ENCODE data around the gene COG4.
"Not testable (repeated sequence)": the region's sequence is repeated elsewhere in the genome, so short reads cannot be mapped to it uniquely, and the experiment has no call there.

The COG4 gene

GRCh38 chr16:70523076-70523742 is at the start of gene COG4:
TSS of gene COG4 (minus strand) at chr16:70523554. CDS start at chr16:70523543, 11 bp downstream.
- DNase-seq (ENCODE audit: low read depth in 3 of 3, low spot score in 1 of 3), result peak; percentile 76 to 80 (median 78)

GRCh38 chr16:70572926-70573270 is 49.5 kb upstream of the COG4 start:
- no peak for DNase-seq (ENCODE audit: low read depth in 3 of 3, low spot score in 1 of 3)

GRCh38 chr16:70572050-70572925 is 48.9 kb upstream of the COG4 start:
- DNase-seq (ENCODE audit: low read depth in 3 of 3, low spot score in 1 of 3), result no peak

GRCh38 chr16:70571623-70572022 is 48.3 kb upstream of the COG4 start:
- no peak for DNase-seq (ENCODE audit: low read depth in 3 of 3, low spot score in 1 of 3)

- no peak for DNase-seq (ENCODE audit: low read depth in 3 of 3, low spot score in 1 of 3)
These were observed 47.7 kb upstream of the COG4 start for GRCh38 chr16:70570967-70571570.

GRCh38 chr16:70569752-70570151 is 46.4 kb upstream of the COG4 start:
- no peak for DNase-seq (ENCODE audit: low read depth in 3 of 3, low spot score in 1 of 3)

GRCh38 chr16:70568601-70569237 is 45.4 kb upstream of the COG4 start:
- DNase-seq (ENCODE audit: low read depth in 3 of 3, low spot score in 1 of 3), result no peak

- no peak for DNase-seq (ENCODE audit: low read depth in 3 of 3, low spot score in 1 of 3)
These were observed 41.7 kb upstream of the COG4 start for GRCh38 chr16:70565053-70565452.

GRCh38 chr16:70563636-70564035 is 40.3 kb upstream of the COG4 start:
- DNase-seq (ENCODE audit: low read depth in 3 of 3, low spot score in 1 of 3), result no peak

- DNase-seq (ENCODE audit: low read depth in 3 of 3, low spot score in 1 of 3), result no peak
These were observed 38.3 kb upstream of the COG4 start for GRCh38 chr16:70561623-70562022.

- no peak for DNase-seq (ENCODE audit: low read depth in 3 of 3, low spot score in 1 of 3)
These were observed 32.7 kb upstream of the COG4 start for GRCh38 chr16:70556063-70556462.

GRCh38 chr16:70553645-70554044 is 30.3 kb upstream of the COG4 start:
- DNase-seq (ENCODE audit: low read depth in 3 of 3, low spot score in 1 of 3), result no peak

- no peak for DNase-seq (ENCODE audit: low read depth in 3 of 3, low spot score in 1 of 3)
These were observed 29.3 kb upstream of the COG4 start for GRCh38 chr16:70552675-70553074.

- no peak for DNase-seq (ENCODE audit: low read depth in 3 of 3, low spot score in 1 of 3)
These were observed 28.4 kb upstream of the COG4 start for GRCh38 chr16:70551788-70552187.

- DNase-seq (ENCODE audit: low read depth in 3 of 3, low spot score in 1 of 3), result no peak
These were observed 26.7 kb upstream of the COG4 start for GRCh38 chr16:70550082-70550481.

GRCh38 chr16:70548936-70549335 is 25.6 kb upstream of the COG4 start:
- DNase-seq (ENCODE audit: low read depth in 3 of 3, low spot score in 1 of 3), result no peak

GRCh38 chr16:70544548-70544947 is 21.2 kb upstream of the COG4 start:
- DNase-seq (ENCODE audit: low read depth in 3 of 3, low spot score in 1 of 3), result no peak

GRCh38 chr16:70540994-70541393 is 17.6 kb upstream of the COG4 start:
- DNase-seq (ENCODE audit: low read depth in 3 of 3, low spot score in 1 of 3), result no peak

GRCh38 chr16:70534971-70535370 is 11.6 kb upstream of the COG4 start:
- no peak for DNase-seq (ENCODE audit: low read depth in 3 of 3, low spot score in 1 of 3)

- not testable (repeated sequence) for DNase-seq (ENCODE audit: low read depth in 3 of 3, low spot score in 1 of 3)
These were observed 6.6 kb upstream of the COG4 start for GRCh38 chr16:70529954-70530353.

GRCh38 chr16:70529051-70529777 is 5.9 kb upstream of the COG4 start:
- no peak for DNase-seq (ENCODE audit: low read depth in 3 of 3, low spot score in 1 of 3)

Data from stimulated activated CD4-positive, alpha-beta T cell treated with anti-CD3 and anti-CD28 coated beads, TNF-alpha, amount 100 ng/mL, for 1 hour (primary cell).